Naive thymus-derived CD4-positive, alpha-beta T cell (primary cell): ENCODE data around the gene FRMPD2. TPM values are rescaled to one million over a fixed set of nuclear protein-coding genes. Genes with fewer than 3 reads are reported as not detected.

Source experiments
- ATAC-seq: fragments of 150-1000 bp; cut with Tn5 transposase; 2 replicates; pipeline ENCODE4 v1.10.0; 2021; ENCODE audit warnings: mild to moderate bottlenecking, moderate library complexity
- CTCF ChIA-PET: fragments of 350-600 bp; sonication (Branson Sonifier 250); formaldehyde crosslinking; loops from one replicate; lab custom pipeline; 2021; ENCODE audit warnings: antibody characterized with exemption; lab: Charles Lee
- POLR2A ChIA-PET: fragments of 350-600 bp; sonication (Branson Sonifier 250); formaldehyde crosslinking; loops from one replicate; lab custom pipeline; 2021; ENCODE audit warnings: antibody characterized with exemption, inconsistent platforms; lab: Charles Lee
- DNase-seq, 9 donors: peaks; one replicate each; pipeline versions ENCODE4 v3.0.0 to v3.0.0-alpha.2; 2020 to 2022; ENCODE audit warnings: mixed read lengths in 1 of 9
- H3K27ac ChIP-seq: one replicate; pipeline ENCODE4 v1.7.0; 2013; ENCODE audit warnings: mild to moderate bottlenecking, low read depth, low read length, moderate library complexity
- H3K27me3 ChIP-seq, 2 donors: one replicate each; pipeline ENCODE4 v1.7.0; 2013; ENCODE audit warnings: low read length in 2 of 2, mild to moderate bottlenecking in 2 of 2, moderate library complexity in 2 of 2; ENCODE audit not compliant: control insufficient read depth in 2 of 2, insufficient read depth in 2 of 2
- H3K36me3 ChIP-seq, 3 experiments: 1 replicate in 2 of 3; 2 replicates in 1 of 3; pipeline ENCODE4 v1.7.0; 2013; ENCODE audit warnings: low read length in 3 of 3, mild to moderate bottlenecking in 3 of 3, moderate library complexity in 1 of 3; ENCODE audit not compliant: insufficient read depth in 3 of 3, control insufficient read depth in 2 of 3
- H3K4me1 ChIP-seq, 2 donors: one replicate each; pipeline ENCODE4 v1.7.0; 2013; ENCODE audit warnings: low read length in 2 of 2, mild to moderate bottlenecking in 2 of 2, moderate library complexity in 1 of 2; ENCODE audit not compliant: control insufficient read depth in 2 of 2, insufficient read depth in 2 of 2
- H3K4me3 ChIP-seq: 2 replicates; pipeline ENCODE4 v1.7.0; 2013; ENCODE audit warnings: mild to moderate bottlenecking, low read length
- H3K9me3 ChIP-seq, 3 experiments: 1 replicate in 2 of 3; 2 replicates in 1 of 3; pipeline ENCODE4 v1.7.0; 2013; ENCODE audit warnings: low read length in 3 of 3; ENCODE audit not compliant: control insufficient read depth in 2 of 3
- H3K27ac Mint-ChIP-seq, 9 donors: one replicate each; pipeline ENCODE4 v1.8.0; 2020 to 2022; ENCODE audit warnings: mixed read lengths in 9 of 9, mild to moderate bottlenecking in 8 of 9, moderate library complexity in 5 of 9, inconsistent platforms in 2 of 9
- H3K27me3 Mint-ChIP-seq, 5 donors: one replicate each; pipeline ENCODE4 v1.8.0; 2021 to 2022; ENCODE audit warnings: mixed read lengths in 5 of 5, mild to moderate bottlenecking in 1 of 5
- H3K36me3 Mint-ChIP-seq, 5 donors: one replicate each; pipeline ENCODE4 v1.8.0; 2020 to 2022; ENCODE audit warnings: mixed read lengths in 5 of 5, mild to moderate bottlenecking in 3 of 5, inconsistent platforms in 1 of 5
- H3K4me1 Mint-ChIP-seq, 7 donors: one replicate each; pipeline ENCODE4 v1.8.0; 2020 to 2022; ENCODE audit warnings: mixed read lengths in 7 of 7, mild to moderate bottlenecking in 3 of 7, inconsistent platforms in 1 of 7
- H3K4me3 Mint-ChIP-seq, 10 donors: one replicate each; pipeline ENCODE4 v1.8.0; 2020 to 2022; ENCODE audit warnings: mild to moderate bottlenecking in 10 of 10, mixed read lengths in 10 of 10, moderate library complexity in 6 of 10, inconsistent platforms in 2 of 10
- H3K9me3 Mint-ChIP-seq, 11 donors: one replicate each; pipeline ENCODE4 v1.8.0; 2020 to 2022; ENCODE audit warnings: mixed read lengths in 11 of 11, mild to moderate bottlenecking in 4 of 11, inconsistent platforms in 1 of 11, moderate library complexity in 1 of 11
- intact Hi-C, 2 donors: fragments of 100-400 bp; cut with micrococcal nuclease; formaldehyde crosslinking; loops; one replicate each; pipeline ENCODE4 v1.15.1; 2023
- polyA plus RNA-seq, 2 donors: library from polyadenylated mRNA; unstranded; fragments of 300-500 nt; fragmentation: Illumina TruSeq; gene quantifications; one replicate each; pipeline ENCODE4 v1.2.3, GENCODE V29; 2021
- total RNA-seq, 6 experiments: library from RNA in 5 of 6; stranded (reverse) in 5 of 6; gene quantifications; 1 replicate in 5 of 6; 2 replicates in 1 of 6; pipeline ENCODE4 v1.2.3 and lab custom pipeline; 2021 to 2026

Gene FRMPD2, protein sequence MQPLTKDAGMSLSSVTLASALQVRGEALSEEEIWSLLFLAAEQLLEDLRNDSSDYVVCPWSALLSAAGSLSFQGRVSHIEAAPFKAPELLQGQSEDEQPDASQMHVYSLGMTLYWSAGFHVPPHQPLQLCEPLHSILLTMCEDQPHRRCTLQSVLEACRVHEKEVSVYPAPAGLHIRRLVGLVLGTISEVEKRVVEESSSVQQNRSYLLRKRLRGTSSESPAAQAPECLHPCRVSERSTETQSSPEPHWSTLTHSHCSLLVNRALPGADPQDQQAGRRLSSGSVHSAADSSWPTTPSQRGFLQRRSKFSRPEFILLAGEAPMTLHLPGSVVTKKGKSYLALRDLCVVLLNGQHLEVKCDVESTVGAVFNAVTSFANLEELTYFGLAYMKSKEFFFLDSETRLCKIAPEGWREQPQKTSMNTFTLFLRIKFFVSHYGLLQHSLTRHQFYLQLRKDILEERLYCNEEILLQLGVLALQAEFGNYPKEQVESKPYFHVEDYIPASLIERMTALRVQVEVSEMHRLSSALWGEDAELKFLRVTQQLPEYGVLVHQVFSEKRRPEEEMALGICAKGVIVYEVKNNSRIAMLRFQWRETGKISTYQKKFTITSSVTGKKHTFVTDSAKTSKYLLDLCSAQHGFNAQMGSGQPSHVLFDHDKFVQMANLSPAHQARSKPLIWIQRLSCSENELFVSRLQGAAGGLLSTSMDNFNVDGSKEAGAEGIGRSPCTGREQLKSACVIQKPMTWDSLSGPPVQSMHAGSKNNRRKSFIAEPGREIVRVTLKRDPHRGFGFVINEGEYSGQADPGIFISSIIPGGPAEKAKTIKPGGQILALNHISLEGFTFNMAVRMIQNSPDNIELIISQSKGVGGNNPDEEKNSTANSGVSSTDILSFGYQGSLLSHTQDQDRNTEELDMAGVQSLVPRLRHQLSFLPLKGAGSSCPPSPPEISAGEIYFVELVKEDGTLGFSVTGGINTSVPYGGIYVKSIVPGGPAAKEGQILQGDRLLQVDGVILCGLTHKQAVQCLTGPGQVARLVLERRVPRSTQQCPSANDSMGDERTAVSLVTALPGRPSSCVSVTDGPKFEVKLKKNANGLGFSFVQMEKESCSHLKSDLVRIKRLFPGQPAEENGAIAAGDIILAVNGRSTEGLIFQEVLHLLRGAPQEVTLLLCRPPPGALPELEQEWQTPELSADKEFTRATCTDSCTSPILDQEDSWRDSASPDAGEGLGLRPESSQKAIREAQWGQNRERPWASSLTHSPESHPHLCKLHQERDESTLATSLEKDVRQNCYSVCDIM (N-terminal part only)
- total RNA-seq: under 1 TPM in 1 of 5 experiments, not detected in 4; 0.24 TPM
- not detected for polyA plus RNA-seq
- not detected for total RNA-seq (lab: John Stamatoyannopoulos, UW)

- H3K4me3 ChIP-seq: no peak within 1 kb of the TSS
- DNase-seq: no peak
- no peaks in the 10 kb centered on the region for H3K9me3 ChIP-seq
- no peaks in the 10 kb centered on the region for H3K4me1 Mint-ChIP-seq
- H3K27ac Mint-ChIP-seq: peak within 1 kb of the TSS in 1 of 9 donors; percentile 8
- intact Hi-C loops: no loop called here
- ChIA-PET POLR2A (no interaction called here), CTCF (no interaction called here)
- H3K4me3 Mint-ChIP-seq: no peak within 1 kb of the TSS
- no peaks in the 10 kb centered on the region for H3K4me1 ChIP-seq
- no peak within 1 kb of the TSS for H3K27ac ChIP-seq
- no peak for ATAC-seq
- peaks cover 0 to 20% (median 8%) of the 10 kb centered on the region in 5 donors for H3K27me3 Mint-ChIP-seq
- peaks cover 0 to 2% (median 0%) of the 10 kb centered on the region in 5 donors for H3K36me3 Mint-ChIP-seq
- H3K36me3 ChIP-seq: no peaks in the 10 kb centered on the region
- H3K27me3 ChIP-seq: no peaks in the 10 kb centered on the region
- peaks cover 0 to 2% (median 0%) of the 10 kb centered on the region in 11 donors for H3K9me3 Mint-ChIP-seq
Observed at GRCh38 chr10:48274636-48275035, at the start of gene FRMPD2. FRMPD2 (minus strand) TSS chr10:48274696; CDS start chr10:48274567, 129 bp downstream.

DNA sequence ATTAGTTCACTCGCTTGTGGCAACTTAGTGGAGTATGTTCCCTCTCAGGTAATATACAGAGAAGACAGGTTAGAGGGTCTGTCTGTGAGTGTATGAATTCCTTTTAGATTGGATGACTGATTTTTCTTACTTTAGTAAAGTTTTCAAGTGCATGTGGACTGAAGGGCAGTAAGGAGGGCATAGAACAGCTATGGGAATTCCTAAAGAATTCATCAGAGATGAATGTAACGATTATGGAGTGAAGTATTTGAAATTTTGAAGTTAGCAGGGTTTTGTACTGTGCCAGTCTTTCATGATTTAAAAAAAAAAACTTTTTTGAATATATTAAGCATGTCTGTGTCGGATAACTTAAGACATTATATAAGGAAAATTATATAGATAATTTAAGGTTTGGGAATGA, 47.5 kb upstream of the FRMPD2 start:
- no peak overlapping the region for H3K4me3 Mint-ChIP-seq
- no peaks in the 10 kb centered on the region for H3K27me3 ChIP-seq
- DNase-seq: no peak
- no peak overlapping the region for H3K4me3 ChIP-seq
- H3K36me3 Mint-ChIP-seq: peaks cover 0 to 33% (median 4%) of the 10 kb centered on the region in 5 donors
- no peak overlapping the region for H3K27ac ChIP-seq
- no peaks in the 10 kb centered on the region for H3K9me3 ChIP-seq
- no peak for ATAC-seq
- H3K27ac Mint-ChIP-seq: no peak overlapping the region
- H3K4me1 ChIP-seq: peaks cover 0 to 6% of the 10 kb centered on the region in 2 donors
- ChIA-PET CTCF (no interaction called here), POLR2A (interaction anchor here (1.0 kb wide), 1 partner anchor 16 kb away, joined by 3 read pairs; no protein-coding TSS in a partner anchor)
- H3K27me3 Mint-ChIP-seq: no peaks in the 10 kb centered on the region
- H3K36me3 ChIP-seq: no peaks in the 10 kb centered on the region
- peaks cover 2 to 63% (median 53%) of the 10 kb centered on the region in 7 donors for H3K4me1 Mint-ChIP-seq
- intact Hi-C loops: loop anchor here in 1 of 2 donors (2.0 kb wide), 1 partner anchor 13 kb away; no protein-coding TSS in a partner anchor
- peaks cover 0 to 4% (median 0%) of the 10 kb centered on the region in 11 donors for H3K9me3 Mint-ChIP-seq

- intact Hi-C loops: no loop called here
- Mint-ChIP-seq H3K4me3 (no peak overlapping the region), H3K4me1 (peaks cover under 1 to 48% (median 36%) of the 10 kb centered on the region in 7 donors), H3K36me3 (peaks cover 0 to 4% (median 0%) of the 10 kb centered on the region in 5 donors), H3K9me3 (no peaks in the 10 kb centered on the region), H3K27me3 (no peaks in the 10 kb centered on the region), H3K27ac (no peak overlapping the region)
- Histone ChIP-seq H3K36me3 (no peaks in the 10 kb centered on the region), H3K27ac (no peak overlapping the region), H3K9me3 (no peaks in the 10 kb centered on the region), H3K4me3 (no peak overlapping the region), H3K27me3 (no peaks in the 10 kb centered on the region), H3K4me1 (peaks cover 0 to 12% of the 10 kb centered on the region in 2 donors)
- ATAC-seq (no peak), DNase-seq (no peak)
- POLR2A ChIA-PET: interaction anchor here (0.7 kb wide), 1 partner anchor 94 kb away, joined by 3 read pairs; no protein-coding TSS in a partner anchor
- CTCF ChIA-PET: no interaction called here
Observed at GRCh38 chr10:48317321-48317990, 43.0 kb upstream of the FRMPD2 start.

DNA sequence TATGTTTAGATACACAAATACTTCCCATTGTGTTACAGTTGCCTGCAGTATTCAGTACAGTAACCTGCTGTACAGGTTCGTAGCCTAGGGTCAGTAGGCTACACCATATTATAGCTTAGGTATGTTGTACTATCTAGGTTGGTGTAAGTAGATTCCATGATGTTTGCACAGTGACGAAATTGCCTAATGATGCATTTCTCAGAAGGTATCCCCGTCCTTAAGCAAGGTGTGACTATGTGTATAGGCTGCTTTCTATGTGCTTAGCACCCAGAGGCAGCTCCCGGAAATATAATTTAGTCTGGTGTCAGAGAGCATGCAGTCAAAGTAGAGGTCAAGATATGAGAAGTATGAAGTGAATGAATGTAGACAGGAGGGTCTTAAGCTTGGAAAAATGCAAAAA, 41.7 kb upstream of the FRMPD2 start:
- H3K27me3 Mint-ChIP-seq: no peaks in the 10 kb centered on the region
- no peak overlapping the region for H3K27ac Mint-ChIP-seq
- H3K4me1 ChIP-seq: peaks cover 0 to 12% of the 10 kb centered on the region in 2 donors
- no peak for DNase-seq
- no peaks in the 10 kb centered on the region for H3K9me3 ChIP-seq
- intact Hi-C loops: no loop called here
- no peaks in the 10 kb centered on the region for H3K36me3 ChIP-seq
- ChIA-PET POLR2A (no interaction called here), CTCF (no interaction called here)
- H3K4me3 Mint-ChIP-seq: no peak overlapping the region
- no peak for ATAC-seq
- no peak overlapping the region for H3K27ac ChIP-seq
- H3K4me1 Mint-ChIP-seq: peaks cover 6 to 48% (median 39%) of the 10 kb centered on the region in 7 donors
- peaks cover 0 to 8% (median 0%) of the 10 kb centered on the region in 5 donors for H3K36me3 Mint-ChIP-seq
- H3K27me3 ChIP-seq: no peaks in the 10 kb centered on the region
- no peaks in the 10 kb centered on the region for H3K9me3 Mint-ChIP-seq
- no peak overlapping the region for H3K4me3 ChIP-seq

DNA sequence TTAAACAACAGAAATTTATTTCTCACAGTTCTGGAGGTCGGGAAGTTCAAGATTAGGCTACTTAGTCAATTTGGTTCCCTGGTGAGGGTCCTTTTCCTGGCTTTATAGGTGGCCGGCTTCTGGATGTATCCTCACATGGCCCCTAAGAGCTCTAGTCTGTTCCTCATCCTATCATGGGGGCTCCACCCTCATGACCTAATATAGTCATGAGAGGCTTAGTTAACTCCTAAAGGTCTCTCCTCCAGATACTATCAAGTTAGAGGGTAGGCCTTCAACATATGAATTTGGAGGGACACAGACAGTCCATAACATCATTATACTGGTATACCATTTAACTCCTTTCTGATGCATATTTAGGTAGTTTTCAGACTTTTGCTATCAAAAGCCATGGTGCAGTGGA, 39.6 kb upstream of the FRMPD2 start:
- Histone ChIP-seq H3K36me3 (no peaks in the 10 kb centered on the region), H3K27ac (no peak overlapping the region), H3K4me1 (peaks cover 0 to 19% of the 10 kb centered on the region in 2 donors), H3K4me3 (no peak overlapping the region), H3K9me3 (no peaks in the 10 kb centered on the region), H3K27me3 (no peaks in the 10 kb centered on the region)
- H3K27me3 Mint-ChIP-seq: no peaks in the 10 kb centered on the region
- intact Hi-C loops: no loop called here
- H3K9me3 Mint-ChIP-seq: no peaks in the 10 kb centered on the region
- H3K4me1 Mint-ChIP-seq: peaks cover 18 to 61% (median 52%) of the 10 kb centered on the region in 7 donors
- DNase-seq (no peak), ATAC-seq (no peak)
- peaks cover 0 to 4% (median 0%) of the 10 kb centered on the region in 5 donors for H3K36me3 Mint-ChIP-seq
- CTCF ChIA-PET: interaction anchor here (1.2 kb wide), 1 partner anchor 342 kb away, joined by 4 read pairs; no protein-coding TSS in a partner anchor
- H3K27ac Mint-ChIP-seq: no peak overlapping the region
- peak overlapping the region in 1 of 10 donors; percentile 11 for H3K4me3 Mint-ChIP-seq
- POLR2A ChIA-PET: no interaction called here
